Keratinocyte (primary cell): Measurements from ENCODE around the gene CHI3L1. TPM values are rescaled to one million over a fixed set of nuclear protein-coding genes. Genes with fewer than 3 reads are reported as not detected.

Experiments
- DNase-seq: peaks from one replicate; pipeline ENCODE4 v3.0.0-alpha.2; 2011; ENCODE audit warnings: low read depth, missing footprints, low spot score
- FAIRE-seq: peaks from 2 replicates; lab custom pipeline; 2011; peaks lifted over from hg19 to GRCh38; lab: Jason Lieb, UNC
- H2AFZ ChIP-seq: 2 replicates; pipeline ENCODE4 v1.6.0; 2012; ENCODE audit warnings: low read length, control low read depth, inconsistent platforms; ENCODE audit not compliant: control insufficient read depth
- H3K27ac ChIP-seq: 2 replicates; pipeline ENCODE4 v1.5.1; 2011; ENCODE audit warnings: low read length; ENCODE audit not compliant: control insufficient read depth, insufficient read depth
- H3K27me3 ChIP-seq: 3 replicates; pipeline ENCODE4 v1.6.0; 2011; ENCODE audit warnings: low read length; ENCODE audit not compliant: control insufficient read depth, insufficient read depth; ENCODE audit errors: extremely low read depth
- H3K36me3 ChIP-seq, 2 experiments: 2 replicates in 1 of 2; 3 replicates in 1 of 2; pipeline ENCODE4 v1.5.1; 2011; ENCODE audit warnings: low read length in 2 of 2, mild to moderate bottlenecking in 1 of 2; ENCODE audit not compliant: control insufficient read depth in 2 of 2, insufficient read depth in 2 of 2; ENCODE audit errors: extremely low read depth in 1 of 2
- H3K4me1 ChIP-seq: 3 replicates; pipeline ENCODE4 v1.5.1; 2011; ENCODE audit warnings: low read length; ENCODE audit not compliant: control insufficient read depth, insufficient read depth; ENCODE audit errors: extremely low read depth
- H3K4me2 ChIP-seq: 3 replicates; pipeline ENCODE4 v1.6.0; 2011; ENCODE audit warnings: low read depth, low read length; ENCODE audit not compliant: control insufficient read depth, insufficient read depth; ENCODE audit errors: extremely low read depth
- H3K4me3 ChIP-seq, 3 experiments: fragments of 200-600 bp in 1 of 3; sonication (generic) in 1 of 3; 2 replicates in 2 of 3; 3 replicates in 1 of 3; pipeline ENCODE4 v1.5.1; 2011 to 2016; ENCODE audit warnings: low read length in 3 of 3, mild to moderate bottlenecking in 3 of 3, control low read depth in 2 of 3, inconsistent platforms in 1 of 3, low read depth in 1 of 3, mixed read lengths in 1 of 3, mixed run types in 1 of 3, moderate library complexity in 1 of 3; ENCODE audit not compliant: control insufficient read depth in 2 of 3, insufficient read depth in 2 of 3; ENCODE audit errors: extremely low read depth in 1 of 3
- H3K79me2 ChIP-seq: 2 replicates; pipeline ENCODE4 v1.6.0; 2012; ENCODE audit warnings: low read length; ENCODE audit not compliant: control insufficient read depth, insufficient read depth
- H3K9ac ChIP-seq: 3 replicates; pipeline ENCODE4 v1.6.0; 2011; ENCODE audit warnings: low read length; ENCODE audit not compliant: control insufficient read depth, insufficient read depth; ENCODE audit errors: extremely low read depth
- H3K9me1 ChIP-seq: 3 replicates; pipeline ENCODE4 v1.6.0; 2011; ENCODE audit warnings: low read length; ENCODE audit not compliant: control insufficient read depth, insufficient read depth; ENCODE audit errors: extremely low read depth
- H3K9me3 ChIP-seq: 2 replicates; pipeline ENCODE4 v1.5.1; 2012; ENCODE audit warnings: low read depth, low read length; ENCODE audit not compliant: control insufficient read depth
- H4K20me1 ChIP-seq: 3 replicates; pipeline ENCODE4 v1.6.0; 2011; ENCODE audit warnings: low read length; ENCODE audit not compliant: control insufficient read depth, insufficient read depth; ENCODE audit errors: extremely low read depth
- CTCF ChIP-seq, 3 experiments: IDR thresholded peaks in 1 of 3; conservative IDR thresholded peaks in 1 of 3; optimal IDR thresholded peaks in 1 of 3; 2 replicates in 2 of 3; 3 replicates in 1 of 3; pipeline versions ENCODE3 to v1.5.1; 2011; ENCODE audit warnings: low read length in 3 of 3, mild to moderate bottlenecking in 3 of 3, moderate library complexity in 2 of 3, control low read depth in 1 of 3, inconsistent platforms in 1 of 3; ENCODE audit not compliant: insufficient read depth in 2 of 3; ENCODE audit errors: extremely low read depth in 1 of 3
- EZH2 ChIP-seq: IDR thresholded peaks from one replicate; pipeline ENCODE4 v1.6.1; 2012; ENCODE audit warnings: inconsistent platforms, mild to moderate bottlenecking, low read length, moderate library complexity
- dilution Hi-C: fragments of 300-500 bp; cut with MboI; formaldehyde crosslinking; loops from one replicate; pipeline ENCODE4 v1.7.0; 2020; ENCODE audit warnings: low sequenced_read_pairs; ENCODE audit not compliant: extremely low pct_ligation_motif_present
- polyA plus RNA-seq, 5 experiments: library from polyadenylated mRNA; depleted of rRNA in 3 of 5; stranded (reverse) in 3 of 5; stranded (forward) in 1 of 5; unstranded in 1 of 5; fragments of >200 nt; gene quantifications; 1 replicate in 1 of 5; 2 replicates in 3 of 5; 3 replicates in 1 of 5; pipeline versions ENCODE4 v1.2.1 to v1.2.3, GENCODE V29; 2011 to 2012; ENCODE audit warnings: missing spikeins in 2 of 5, low read depth in 1 of 5, low replicate concordance in 1 of 5

The CHI3L1 gene
- polyA plus RNA-seq, 1 donor (not counting 4 experiments of a cell fraction or from before 2014, with no cell fraction given) = 0.20 TPM

GRCh38 chr1:203168991-203169390 is 17.5 kb downstream of the CHI3L1 start:
- Histone ChIP-seq H3K9me1 (no peaks in the 10 kb centered on the region), H3K79me2 (no peaks in the 10 kb centered on the region), H3K4me2 (no peak overlapping the region), H3K27me3 (peaks cover 4% of the 10 kb centered on the region), H3K27ac (no peak overlapping the region), H3K9me3 (no peaks in the 10 kb centered on the region), H4K20me1 (no peaks in the 10 kb centered on the region), H3K4me3 (no peak overlapping the region), H3K4me1 (no peaks in the 10 kb centered on the region), H3K36me3 (no peaks in the 10 kb centered on the region), H2AFZ (no peak overlapping the region), H3K9ac (no peak overlapping the region)
- DNase-seq (no peak), FAIRE-seq (no peak)
- dilution Hi-C loops = no loop called here
- TF ChIP-seq CTCF (optimal IDR thresholded peaks at IDR 0.05 in 1 of 3, IDR thresholded peaks at IDR 0.05 in 1 of 3, conservative IDR thresholded peaks at IDR 0.05 in 1 of 3; ENCODE audit: extremely low read depth in 1 of 3, insufficient read depth in 2 of 3, low read length in 3 of 3) (no peak), EZH2 (no peak)

- Histone ChIP-seq H3K9me3 (no peaks in the 10 kb centered on the region), H2AFZ (no peak overlapping the region), H3K9ac (no peak overlapping the region), H3K27me3 (peaks cover 11% of the 10 kb centered on the region), H3K9me1 (no peaks in the 10 kb centered on the region), H4K20me1 (no peaks in the 10 kb centered on the region), H3K27ac (no peak overlapping the region), H3K4me3 (no peak overlapping the region), H3K4me1 (no peaks in the 10 kb centered on the region), H3K36me3 (no peaks in the 10 kb centered on the region), H3K79me2 (no peaks in the 10 kb centered on the region), H3K4me2 (no peak overlapping the region)
- DNase-seq = no peak
- TF ChIP-seq CTCF (optimal IDR thresholded peaks at IDR 0.05 in 1 of 3, IDR thresholded peaks at IDR 0.05 in 1 of 3, conservative IDR thresholded peaks at IDR 0.05 in 1 of 3; ENCODE audit: extremely low read depth in 1 of 3, insufficient read depth in 2 of 3, low read length in 3 of 3) = no peak
- no peak for TF ChIP-seq EZH2
- dilution Hi-C loops = no loop called here
- FAIRE-seq = no peak
Observed at GRCh38 chr1:203168256-203168786, 18.2 kb downstream of the CHI3L1 start.
